K562 (cell line): ENCODE data around the gene ACBD3. TPM values are rescaled to one million over a fixed set of nuclear protein-coding genes. Genes with fewer than 3 reads are reported as not detected.

Experiments
- BRCA1 ChIP-seq, 2 experiments: fragments of 450-650 bp in 1 of 2; sonication (generic) in 1 of 2; formaldehyde crosslinking in 1 of 2; IDR thresholded peaks; 2 replicates each; pipeline versions ENCODE4 v1.5.0 to v1.6.1; 2017 to 2020; ENCODE audit warnings: mild to moderate bottlenecking in 1 of 2, missing genetic modification reagents in 1 of 2
- HMG20A ChIP-seq: fragments of 450-650 bp; formaldehyde crosslinking; conservative IDR thresholded peaks from 2 replicates; pipeline ENCODE4 v1.4.0; 2020; ENCODE audit warnings: mild to moderate bottlenecking, mixed read lengths
- HNRNPLL ChIP-seq: fragments of 200-400 bp; formaldehyde crosslinking; IDR thresholded peaks from 2 replicates; pipeline ENCODE4 v1.6.1; 2017; ENCODE audit warnings: low read length, low read depth, mild to moderate bottlenecking; ENCODE audit not compliant: poor library complexity, severe bottlenecking
- KAT2B ChIP-seq: IDR thresholded peaks from one replicate; pipeline ENCODE4 v1.6.1; 2012; ENCODE audit warnings: low read depth, mild to moderate bottlenecking, control low read depth, inconsistent platforms, low read length, moderate library complexity
- KLF1 ChIP-seq: fragments of 450-650 bp; IDR thresholded peaks from 2 replicates; pipeline ENCODE4 v1.6.1; 2016; ENCODE audit warnings: missing genetic modification characterization, missing compliant biosample characterization
- MCM3 ChIP-seq: fragments of 450-650 bp; IDR thresholded peaks from 2 replicates; pipeline ENCODE4 v1.6.1; 2016
- NBN ChIP-seq: fragments of 450-650 bp; IDR thresholded peaks from 2 replicates; pipeline ENCODE4 v1.6.1; 2016; ENCODE audit warnings: low read depth, mild to moderate bottlenecking
- NR2C1 ChIP-seq, 2 experiments: fragments of 450-650 bp; IDR thresholded peaks; 2 replicates each; pipeline ENCODE4 v1.6.1; 2017; ENCODE audit warnings: mild to moderate bottlenecking in 2 of 2, antibody characterized with exemption in 1 of 2, inconsistent platforms in 1 of 2, missing compliant biosample characterization in 1 of 2, missing genetic modification characterization in 1 of 2
- POLR3G ChIP-seq: IDR thresholded peaks from 2 replicates; pipeline ENCODE4 v1.6.1; 2011; ENCODE audit not compliant: insufficient read length, insufficient replicate concordance; ENCODE audit errors: extremely low read depth
- ZNF780A ChIP-seq: fragments of 250-450 bp; sonication (Bioruptor Pico); IDR thresholded peaks from 2 replicates; pipeline ENCODE4 v1.5.0; 2021; ENCODE audit warnings: mild to moderate bottlenecking
- polyA plus RNA-seq, 8 experiments: library from polyadenylated mRNA; depleted of rRNA in 4 of 8; stranded (reverse) in 5 of 8; unstranded in 3 of 8; fragments of >200 nt; fragmentation: Nextera tagmentation in 2 of 8; fragmentation: Illumina TruSeq in 1 of 8; extraction: Ambion mirVana in 2 of 8; extraction: Trizol in 1 of 8; gene quantifications; 2 replicates each; pipeline versions ENCODE4 v1.2.1 to v1.2.3, GENCODE V29; 2011 to 2014; ENCODE audit warnings: inconsistent platforms in 1 of 8, missing spikeins in 1 of 8
- total RNA-seq, 7 experiments: library from RNA; depleted of rRNA in 6 of 7; stranded (reverse); fragments of >200 nt in 6 of 7; fragmentation: Illumina TruSeq in 2 of 7; extraction: Trizol in 2 of 7; gene quantifications; 2 replicates each; pipeline versions ENCODE4 v1.2.1 to v1.2.3, GENCODE V29; 2011 to 2021; ENCODE audit warnings: low replicate concordance in 1 of 7
- TF ChIP-seq, protein P1 (sequence below), 2 experiments: fragments of 450-650 bp; IDR thresholded peaks; 2 replicates each; pipeline ENCODE4 v1.6.1; 2018; ENCODE audit warnings: mild to moderate bottlenecking in 2 of 2, low read depth in 1 of 2; ENCODE audit not compliant: partially characterized antibody in 2 of 2
- TF ChIP-seq, protein P2 (sequence below): fragments of 450-650 bp; IDR thresholded peaks from 2 replicates; pipeline ENCODE4 v1.6.1; 2017; ENCODE audit warnings: antibody characterized with exemption, mild to moderate bottlenecking
- TF ChIP-seq, protein P3 (sequence below): sonication (generic); formaldehyde crosslinking; IDR thresholded peaks from 2 replicates; pipeline ENCODE4 v1.8.0; 2022; ENCODE audit warnings: mild to moderate bottlenecking, missing genetic modification reagents

ACBD3 gene
- total and polyA plus RNA-seq, 9 of the 15 experiments (the other 6 are each of a cell fraction or from before 2014, with no cell fraction given): 11.1 to 36.7 (median 26.9) TPM

DNA sequence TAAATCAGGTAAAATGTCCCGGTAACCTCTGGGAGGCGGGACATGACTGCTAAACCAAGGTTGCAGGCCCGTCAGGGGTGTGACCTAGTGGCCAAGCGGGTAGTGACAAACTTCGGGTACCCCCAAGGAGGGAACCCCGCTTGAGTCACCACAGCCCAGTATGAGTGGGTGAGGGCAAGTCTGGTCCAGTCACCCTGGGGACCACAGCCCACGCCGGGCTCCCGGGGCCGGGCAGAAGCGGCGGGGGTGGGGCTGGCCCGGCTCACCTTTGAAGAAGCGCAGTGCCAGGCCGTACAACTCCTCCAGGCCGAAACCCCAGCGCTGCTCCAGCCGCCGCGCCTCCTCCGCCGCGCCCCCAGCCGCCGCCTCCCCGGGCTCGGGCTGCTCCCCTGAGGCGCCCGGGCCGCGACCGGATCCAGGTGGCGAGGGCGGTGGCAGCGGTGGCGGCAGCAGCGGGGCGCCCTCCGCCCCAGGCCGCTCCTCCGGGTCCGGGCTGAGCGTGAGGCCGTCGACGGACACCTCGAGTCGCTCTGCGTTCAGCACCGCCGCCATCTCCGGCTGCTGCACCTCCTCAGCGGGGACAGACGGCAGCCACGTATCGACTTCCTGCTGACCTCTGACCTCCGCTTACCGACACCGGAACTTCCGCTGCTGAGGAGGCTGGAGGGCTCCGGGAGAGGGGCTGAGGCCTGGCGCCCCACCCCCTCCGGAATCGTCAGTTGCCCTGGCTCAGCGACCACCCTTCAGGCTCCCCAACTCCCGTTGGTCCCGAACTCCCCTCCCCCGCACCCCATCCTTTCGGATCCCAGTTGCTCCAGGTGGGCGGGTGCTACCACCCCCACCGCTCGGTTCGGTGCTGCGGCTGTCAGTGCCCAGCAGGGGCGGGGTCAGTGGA is at the start of gene ACBD3 (continued):
- TF ChIP-seq, protein P1, sequence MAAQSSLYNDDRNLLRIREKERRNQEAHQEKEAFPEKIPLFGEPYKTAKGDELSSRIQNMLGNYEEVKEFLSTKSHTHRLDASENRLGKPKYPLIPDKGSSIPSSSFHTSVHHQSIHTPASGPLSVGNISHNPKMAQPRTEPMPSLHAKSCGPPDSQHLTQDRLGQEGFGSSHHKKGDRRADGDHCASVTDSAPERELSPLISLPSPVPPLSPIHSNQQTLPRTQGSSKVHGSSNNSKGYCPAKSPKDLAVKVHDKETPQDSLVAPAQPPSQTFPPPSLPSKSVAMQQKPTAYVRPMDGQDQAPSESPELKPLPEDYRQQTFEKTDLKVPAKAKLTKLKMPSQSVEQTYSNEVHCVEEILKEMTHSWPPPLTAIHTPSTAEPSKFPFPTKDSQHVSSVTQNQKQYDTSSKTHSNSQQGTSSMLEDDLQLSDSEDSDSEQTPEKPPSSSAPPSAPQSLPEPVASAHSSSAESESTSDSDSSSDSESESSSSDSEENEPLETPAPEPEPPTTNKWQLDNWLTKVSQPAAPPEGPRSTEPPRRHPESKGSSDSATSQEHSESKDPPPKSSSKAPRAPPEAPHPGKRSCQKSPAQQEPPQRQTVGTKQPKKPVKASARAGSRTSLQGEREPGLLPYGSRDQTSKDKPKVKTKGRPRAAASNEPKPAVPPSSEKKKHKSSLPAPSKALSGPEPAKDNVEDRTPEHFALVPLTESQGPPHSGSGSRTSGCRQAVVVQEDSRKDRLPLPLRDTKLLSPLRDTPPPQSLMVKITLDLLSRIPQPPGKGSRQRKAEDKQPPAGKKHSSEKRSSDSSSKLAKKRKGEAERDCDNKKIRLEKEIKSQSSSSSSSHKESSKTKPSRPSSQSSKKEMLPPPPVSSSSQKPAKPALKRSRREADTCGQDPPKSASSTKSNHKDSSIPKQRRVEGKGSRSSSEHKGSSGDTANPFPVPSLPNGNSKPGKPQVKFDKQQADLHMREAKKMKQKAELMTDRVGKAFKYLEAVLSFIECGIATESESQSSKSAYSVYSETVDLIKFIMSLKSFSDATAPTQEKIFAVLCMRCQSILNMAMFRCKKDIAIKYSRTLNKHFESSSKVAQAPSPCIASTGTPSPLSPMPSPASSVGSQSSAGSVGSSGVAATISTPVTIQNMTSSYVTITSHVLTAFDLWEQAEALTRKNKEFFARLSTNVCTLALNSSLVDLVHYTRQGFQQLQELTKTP (IDR thresholded peaks at IDR 0.05; ENCODE audit: low read depth in 1 of 2, partially characterized antibody in 2 of 2): no peak
- TF ChIP-seq POLR3G (no peak), HNRNPLL (peak; percentile 96), ZNF780A (CRISPR knock-in tag) (no peak), BRCA1 (IDR thresholded peaks at IDR 0.05) (no peak), BRCA1 (CRISPR knock-in tag; IDR thresholded peaks at IDR 0.05) (no peak), NR2C1 (IDR thresholded peaks at IDR 0.05) (peak; percentile 98), NR2C1 (tag; IDR thresholded peaks at IDR 0.05) (peak; percentile 99), HMG20A (no peak), KLF1 (no peak), NBN (peak; percentile 46; the same call in 1 of the 2 replicates), MCM3 (no peak), KAT2B (no peak)
- TF ChIP-seq, protein P2, sequence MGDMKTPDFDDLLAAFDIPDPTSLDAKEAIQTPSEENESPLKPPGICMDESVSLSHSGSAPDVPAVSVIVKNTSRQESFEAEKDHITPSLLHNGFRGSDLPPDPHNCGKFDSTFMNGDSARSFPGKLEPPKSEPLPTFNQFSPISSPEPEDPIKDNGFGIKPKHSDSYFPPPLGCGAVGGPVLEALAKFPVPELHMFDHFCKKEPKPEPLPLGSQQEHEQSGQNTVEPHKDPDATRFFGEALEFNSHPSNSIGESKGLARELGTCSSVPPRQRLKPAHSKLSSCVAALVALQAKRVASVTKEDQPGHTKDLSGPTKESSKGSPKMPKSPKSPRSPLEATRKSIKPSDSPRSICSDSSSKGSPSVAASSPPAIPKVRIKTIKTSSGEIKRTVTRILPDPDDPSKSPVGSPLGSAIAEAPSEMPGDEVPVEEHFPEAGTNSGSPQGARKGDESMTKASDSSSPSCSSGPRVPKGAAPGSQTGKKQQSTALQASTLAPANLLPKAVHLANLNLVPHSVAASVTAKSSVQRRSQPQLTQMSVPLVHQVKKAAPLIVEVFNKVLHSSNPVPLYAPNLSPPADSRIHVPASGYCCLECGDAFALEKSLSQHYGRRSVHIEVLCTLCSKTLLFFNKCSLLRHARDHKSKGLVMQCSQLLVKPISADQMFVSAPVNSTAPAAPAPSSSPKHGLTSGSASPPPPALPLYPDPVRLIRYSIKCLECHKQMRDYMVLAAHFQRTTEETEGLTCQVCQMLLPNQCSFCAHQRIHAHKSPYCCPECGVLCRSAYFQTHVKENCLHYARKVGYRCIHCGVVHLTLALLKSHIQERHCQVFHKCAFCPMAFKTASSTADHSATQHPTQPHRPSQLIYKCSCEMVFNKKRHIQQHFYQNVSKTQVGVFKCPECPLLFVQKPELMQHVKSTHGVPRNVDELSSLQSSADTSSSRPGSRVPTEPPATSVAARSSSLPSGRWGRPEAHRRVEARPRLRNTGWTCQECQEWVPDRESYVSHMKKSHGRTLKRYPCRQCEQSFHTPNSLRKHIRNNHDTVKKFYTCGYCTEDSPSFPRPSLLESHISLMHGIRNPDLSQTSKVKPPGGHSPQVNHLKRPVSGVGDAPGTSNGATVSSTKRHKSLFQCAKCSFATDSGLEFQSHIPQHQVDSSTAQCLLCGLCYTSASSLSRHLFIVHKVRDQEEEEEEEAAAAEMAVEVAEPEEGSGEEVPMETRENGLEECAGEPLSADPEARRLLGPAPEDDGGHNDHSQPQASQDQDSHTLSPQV: peak; percentile 42; the same call in 1 of the 2 replicates
- TF ChIP-seq, protein P3, sequence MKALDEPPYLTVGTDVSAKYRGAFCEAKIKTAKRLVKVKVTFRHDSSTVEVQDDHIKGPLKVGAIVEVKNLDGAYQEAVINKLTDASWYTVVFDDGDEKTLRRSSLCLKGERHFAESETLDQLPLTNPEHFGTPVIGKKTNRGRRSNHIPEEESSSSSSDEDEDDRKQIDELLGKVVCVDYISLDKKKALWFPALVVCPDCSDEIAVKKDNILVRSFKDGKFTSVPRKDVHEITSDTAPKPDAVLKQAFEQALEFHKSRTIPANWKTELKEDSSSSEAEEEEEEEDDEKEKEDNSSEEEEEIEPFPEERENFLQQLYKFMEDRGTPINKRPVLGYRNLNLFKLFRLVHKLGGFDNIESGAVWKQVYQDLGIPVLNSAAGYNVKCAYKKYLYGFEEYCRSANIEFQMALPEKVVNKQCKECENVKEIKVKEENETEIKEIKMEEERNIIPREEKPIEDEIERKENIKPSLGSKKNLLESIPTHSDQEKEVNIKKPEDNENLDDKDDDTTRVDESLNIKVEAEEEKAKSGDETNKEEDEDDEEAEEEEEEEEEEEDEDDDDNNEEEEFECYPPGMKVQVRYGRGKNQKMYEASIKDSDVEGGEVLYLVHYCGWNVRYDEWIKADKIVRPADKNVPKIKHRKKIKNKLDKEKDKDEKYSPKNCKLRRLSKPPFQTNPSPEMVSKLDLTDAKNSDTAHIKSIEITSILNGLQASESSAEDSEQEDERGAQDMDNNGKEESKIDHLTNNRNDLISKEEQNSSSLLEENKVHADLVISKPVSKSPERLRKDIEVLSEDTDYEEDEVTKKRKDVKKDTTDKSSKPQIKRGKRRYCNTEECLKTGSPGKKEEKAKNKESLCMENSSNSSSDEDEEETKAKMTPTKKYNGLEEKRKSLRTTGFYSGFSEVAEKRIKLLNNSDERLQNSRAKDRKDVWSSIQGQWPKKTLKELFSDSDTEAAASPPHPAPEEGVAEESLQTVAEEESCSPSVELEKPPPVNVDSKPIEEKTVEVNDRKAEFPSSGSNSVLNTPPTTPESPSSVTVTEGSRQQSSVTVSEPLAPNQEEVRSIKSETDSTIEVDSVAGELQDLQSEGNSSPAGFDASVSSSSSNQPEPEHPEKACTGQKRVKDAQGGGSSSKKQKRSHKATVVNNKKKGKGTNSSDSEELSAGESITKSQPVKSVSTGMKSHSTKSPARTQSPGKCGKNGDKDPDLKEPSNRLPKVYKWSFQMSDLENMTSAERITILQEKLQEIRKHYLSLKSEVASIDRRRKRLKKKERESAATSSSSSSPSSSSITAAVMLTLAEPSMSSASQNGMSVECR (CRISPR knock-in tag): peak; percentile 85
